Measurements from ENCODE around the gene MMEL1.

MMEL1 gene

GRCh38 chr1:2604844-2605508 lies 27.8 kb downstream of the MMEL1 start:
- no peak for DNase-seq

- DNase-seq: no peak
These were observed 28.5 kb downstream of the MMEL1 start for GRCh38 chr1:2604156-2604843.

- DNase-seq: no peak
These were observed 29.2 kb downstream of the MMEL1 start for GRCh38 chr1:2603521-2604155.

- DNase-seq: no peak
These were observed 29.8 kb downstream of the MMEL1 start for GRCh38 chr1:2602866-2603520.

- DNase-seq: no peak
These were observed 30.4 kb downstream of the MMEL1 start for GRCh38 chr1:2602311-2602835.

GRCh38 chr1:2601721-2602303 lies 31.0 kb downstream of the MMEL1 start:
- no peak for DNase-seq

GRCh38 chr1:2598329-2598931 lies 34.4 kb downstream of the MMEL1 start:
- DNase-seq: no peak

- DNase-seq: no peak
These were observed 35.1 kb downstream of the MMEL1 start for GRCh38 chr1:2597441-2598328.

GRCh38 chr1:2596530-2597333 lies 36.1 kb downstream of the MMEL1 start:
- no peak for DNase-seq

GRCh38 chr1:2595812-2596529 lies 36.8 kb downstream of the MMEL1 start:
- DNase-seq: no peak

GRCh38 chr1:2595261-2595811 lies 37.5 kb downstream of the MMEL1 start:
- DNase-seq: no peak

GRCh38 chr1:2594641-2595131 lies 38.1 kb downstream of the MMEL1 start:
- DNase-seq: no peak

GRCh38 chr1:2594001-2594640 lies 38.7 kb downstream of the MMEL1 start:
- DNase-seq: no peak

GRCh38 chr1:2593251-2593878 lies 39.5 kb downstream of the MMEL1 start:
- DNase-seq: no peak

GRCh38 chr1:2592672-2593071 lies 40.1 kb downstream of the MMEL1 start:
- peak in 1 of 3 donors; percentile 33 for DNase-seq

GRCh38 chr1:2591581-2592261 lies 41.1 kb downstream of the MMEL1 start:
- no peak for DNase-seq

GRCh38 chr1:2591233-2591580 lies 41.6 kb downstream of the MMEL1 start:
- no peak for DNase-seq

All from suppressor macrophage treated with lipopolysaccharide for 1 hour (primary cell).